Karpas-422 (cell line): ENCODE results near the gene HOPX. TPM values are rescaled to one million over a fixed set of nuclear protein-coding genes. Genes with fewer than 3 reads are reported as not detected.

Source experiments
- DNase-seq: peaks from one replicate; pipeline ENCODE4 v3.0.0-alpha.2; 2015
- H2AFZ ChIP-seq: fragments of 200-600 bp; sonication (generic); 2 replicates; pipeline ENCODE4 v1.6.1; 2014; ENCODE audit warnings: antibody characterized with exemption, low read length, mixed read lengths
- H3K27ac ChIP-seq: fragments of 200-600 bp; sonication (generic); 2 replicates; pipeline ENCODE4 v1.5.1; 2014; ENCODE audit warnings: mild to moderate bottlenecking, low read length, moderate library complexity
- H3K27me3 ChIP-seq: fragments of 200-600 bp; sonication (generic); 2 replicates; pipeline ENCODE4 v1.6.1; 2014; ENCODE audit warnings: low read length, mixed read lengths
- H3K36me3 ChIP-seq: fragments of 200-600 bp; sonication (generic); 2 replicates; pipeline ENCODE4 v1.6.1; 2014; ENCODE audit warnings: low read length, mixed read lengths; ENCODE audit not compliant: insufficient read depth
- H3K4me1 ChIP-seq: fragments of 200-600 bp; sonication (generic); 2 replicates; pipeline ENCODE4 v1.6.1; 2014; ENCODE audit warnings: mild to moderate bottlenecking, low read length, mixed read lengths
- H3K4me2 ChIP-seq: fragments of 200-600 bp; sonication (generic); 2 replicates; pipeline ENCODE4 v1.6.1; 2014; ENCODE audit warnings: low read length, low read depth, mild to moderate bottlenecking; ENCODE audit not compliant: poor library complexity, severe bottlenecking
- H3K4me3 ChIP-seq: fragments of 200-600 bp; sonication (generic); 2 replicates; pipeline ENCODE4 v1.5.1; 2014; ENCODE audit warnings: mild to moderate bottlenecking, antibody characterized with exemption, low read length, mixed read lengths
- H3K79me2 ChIP-seq: fragments of 200-600 bp; sonication (generic); 2 replicates; pipeline ENCODE4 v1.6.1; 2014; ENCODE audit warnings: mild to moderate bottlenecking, low read length, mixed read lengths
- H3K9ac ChIP-seq: fragments of 200-600 bp; sonication (generic); 2 replicates; pipeline ENCODE4 v1.6.0; 2014; ENCODE audit warnings: low read length
- H3K9me2 ChIP-seq: fragments of 200-600 bp; sonication (generic), shearing (Covaris generic); replicated peaks from 2 replicates; pipeline ENCODE4 v1.6.0; 2014; ENCODE audit warnings: mild to moderate bottlenecking, low read length, moderate library complexity; ENCODE audit not compliant: insufficient read depth
- H3K9me3 ChIP-seq: fragments of 300-700, 200-600 bp; sonication (generic); 2 replicates; pipeline ENCODE4 v1.6.1; 2014; ENCODE audit warnings: low read length, mixed read lengths
- H4K20me1 ChIP-seq: fragments of 200-600 bp; sonication (generic); 2 replicates; pipeline ENCODE4 v1.6.1; 2014; ENCODE audit warnings: mild to moderate bottlenecking, antibody characterized with exemption, low read length, low read depth; ENCODE audit not compliant: insufficient read depth
- total RNA-seq: library from RNA; depleted of rRNA; stranded (reverse); fragments of >200 nt; shearing (Covaris generic); gene quantifications from 2 replicates; pipeline ENCODE4 v1.2.3, GENCODE V29; 2014; ENCODE audit warnings: low replicate concordance

HOPX gene
- total RNA-seq, 1 experiment from 2014 or later, result not detected

DNA sequence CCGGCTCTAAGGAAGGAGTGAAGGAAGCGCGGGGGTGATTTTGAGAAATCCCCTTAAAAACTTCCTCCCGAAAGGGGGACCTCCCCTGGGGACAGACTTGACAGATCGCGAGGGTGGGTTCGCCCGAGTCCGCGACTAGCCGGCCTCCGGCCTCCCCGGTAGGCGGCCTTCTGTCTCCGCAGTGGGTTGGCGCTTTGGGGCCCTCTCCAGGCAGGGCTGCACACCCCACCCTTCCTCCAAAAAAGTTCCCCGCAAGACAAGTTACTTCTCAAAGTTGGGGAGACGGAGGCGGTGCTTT lies 24.8 kb downstream of the HOPX start:
- Histone ChIP-seq H2AFZ (no peak overlapping the region), H3K27me3 (no peaks in the 10 kb centered on the region), H3K4me3 (no peak overlapping the region), H3K4me2 (no peak overlapping the region), H3K9me2 (no peaks in the 10 kb centered on the region), H3K9me3 (no peaks in the 10 kb centered on the region), H3K9ac (no peak overlapping the region), H4K20me1 (no peaks in the 10 kb centered on the region), H3K79me2 (no peaks in the 10 kb centered on the region), H3K4me1 (no peaks in the 10 kb centered on the region), H3K36me3 (no peaks in the 10 kb centered on the region), H3K27ac (no peak overlapping the region)
- no peak for DNase-seq

DNA sequence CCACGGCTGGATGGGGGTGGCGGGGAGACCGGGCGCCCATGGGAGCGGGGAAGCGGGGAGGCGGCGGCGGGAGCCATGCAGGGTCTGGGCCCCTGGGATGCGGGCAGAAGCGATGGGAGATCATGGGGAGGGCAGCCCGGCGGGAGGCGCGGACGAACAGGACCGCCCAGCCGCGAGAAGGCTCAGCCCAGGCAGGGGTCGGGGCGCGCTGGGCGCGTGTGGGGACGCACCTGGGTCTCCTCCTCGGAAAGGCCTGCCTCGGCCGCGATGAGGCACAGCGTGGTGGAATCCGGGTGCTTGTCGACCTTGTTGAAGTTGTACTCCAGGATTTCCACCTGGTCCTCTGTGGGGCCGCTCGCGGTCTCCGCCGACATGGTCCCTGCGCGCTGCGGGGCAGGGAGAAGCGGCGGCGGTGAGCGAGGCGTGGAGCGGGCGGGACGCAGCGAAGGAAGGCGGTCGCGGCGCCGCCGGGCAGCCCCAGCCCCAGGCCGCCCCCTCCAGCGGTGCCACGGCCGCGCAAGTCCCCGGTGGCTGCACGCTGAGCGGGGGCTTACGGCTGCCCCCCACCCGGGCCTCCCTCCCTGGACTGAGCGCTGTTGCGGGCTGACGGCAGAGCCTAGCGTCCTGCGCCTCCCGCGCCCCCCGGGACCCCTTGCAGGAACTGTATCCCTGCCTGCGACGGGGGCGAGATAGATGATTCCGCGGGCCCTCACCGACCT lies 25.3 kb downstream of the HOPX start:
- no peaks in the 10 kb centered on the region for H3K9me3 ChIP-seq
- no peaks in the 10 kb centered on the region for H3K9me2 ChIP-seq
- H4K20me1 ChIP-seq, result no peaks in the 10 kb centered on the region
- no peaks in the 10 kb centered on the region for H3K4me1 ChIP-seq
- no peak overlapping the region for H2AFZ ChIP-seq
- no peaks in the 10 kb centered on the region for H3K27me3 ChIP-seq
- no peak overlapping the region for H3K9ac ChIP-seq
- no peak overlapping the region for H3K4me3 ChIP-seq
- H3K36me3 ChIP-seq, result no peaks in the 10 kb centered on the region
- H3K27ac ChIP-seq, result no peak overlapping the region
- no peak overlapping the region for H3K4me2 ChIP-seq
- no peak for DNase-seq
- no peaks in the 10 kb centered on the region for H3K79me2 ChIP-seq

DNA sequence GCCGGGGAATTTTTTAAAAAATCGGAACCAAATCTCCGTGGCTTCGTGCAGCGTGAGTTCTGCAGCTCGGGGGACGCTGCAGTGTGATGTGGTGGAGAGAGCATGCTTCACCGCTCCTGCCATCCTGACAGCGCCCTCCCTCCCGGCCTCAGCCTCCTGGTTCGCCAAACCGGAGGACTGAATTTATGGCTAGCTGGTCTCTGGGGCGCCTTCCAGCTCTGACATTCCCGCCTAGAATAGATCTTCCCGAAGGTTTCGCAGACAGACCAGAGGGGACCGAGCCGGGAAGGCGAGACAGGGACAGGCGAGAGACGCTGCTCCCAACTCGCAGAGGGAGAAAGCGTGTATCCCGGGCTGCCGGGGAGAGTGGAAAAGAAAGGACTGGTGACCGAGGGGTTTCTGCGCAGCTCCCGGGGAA lies 25.9 kb downstream of the HOPX start:
- no peaks in the 10 kb centered on the region for H4K20me1 ChIP-seq
- H3K36me3 ChIP-seq, result no peaks in the 10 kb centered on the region
- no peak for DNase-seq
- no peaks in the 10 kb centered on the region for H3K4me1 ChIP-seq
- no peak overlapping the region for H2AFZ ChIP-seq
- H3K4me3 ChIP-seq, result no peak overlapping the region
- H3K27me3 ChIP-seq, result no peaks in the 10 kb centered on the region
- no peaks in the 10 kb centered on the region for H3K9me2 ChIP-seq
- no peak overlapping the region for H3K27ac ChIP-seq
- no peak overlapping the region for H3K4me2 ChIP-seq
- H3K9me3 ChIP-seq, result no peaks in the 10 kb centered on the region
- no peaks in the 10 kb centered on the region for H3K79me2 ChIP-seq
- H3K9ac ChIP-seq, result no peak overlapping the region

DNA sequence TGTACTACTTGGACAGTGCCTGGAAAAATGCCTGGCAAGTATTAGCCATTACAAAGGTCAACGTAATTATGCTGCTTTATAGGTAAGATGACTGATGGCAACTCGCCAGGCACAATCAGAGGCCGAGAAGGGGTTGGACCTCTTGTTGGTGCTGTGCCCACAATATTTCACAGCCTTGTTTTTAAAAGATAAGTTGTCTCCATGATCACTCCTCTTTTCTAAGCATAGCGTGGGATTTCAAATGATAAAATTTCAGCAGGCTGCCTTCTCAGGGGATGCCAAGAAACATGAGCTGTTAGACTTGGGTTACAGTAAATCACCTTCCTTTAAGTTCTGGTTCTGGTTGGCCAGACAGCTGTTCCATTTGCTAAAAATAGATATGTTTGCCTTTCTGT lies 26.9 kb downstream of the HOPX start:
- Histone ChIP-seq H3K36me3 (no peaks in the 10 kb centered on the region), H2AFZ (no peak overlapping the region), H3K27me3 (no peaks in the 10 kb centered on the region), H3K9ac (no peak overlapping the region), H3K4me3 (no peak overlapping the region), H3K9me2 (no peaks in the 10 kb centered on the region), H3K27ac (no peak overlapping the region), H3K4me1 (no peaks in the 10 kb centered on the region), H3K79me2 (no peaks in the 10 kb centered on the region), H4K20me1 (no peaks in the 10 kb centered on the region), H3K4me2 (no peak overlapping the region), H3K9me3 (no peaks in the 10 kb centered on the region)
- DNase-seq, result no peak

DNA sequence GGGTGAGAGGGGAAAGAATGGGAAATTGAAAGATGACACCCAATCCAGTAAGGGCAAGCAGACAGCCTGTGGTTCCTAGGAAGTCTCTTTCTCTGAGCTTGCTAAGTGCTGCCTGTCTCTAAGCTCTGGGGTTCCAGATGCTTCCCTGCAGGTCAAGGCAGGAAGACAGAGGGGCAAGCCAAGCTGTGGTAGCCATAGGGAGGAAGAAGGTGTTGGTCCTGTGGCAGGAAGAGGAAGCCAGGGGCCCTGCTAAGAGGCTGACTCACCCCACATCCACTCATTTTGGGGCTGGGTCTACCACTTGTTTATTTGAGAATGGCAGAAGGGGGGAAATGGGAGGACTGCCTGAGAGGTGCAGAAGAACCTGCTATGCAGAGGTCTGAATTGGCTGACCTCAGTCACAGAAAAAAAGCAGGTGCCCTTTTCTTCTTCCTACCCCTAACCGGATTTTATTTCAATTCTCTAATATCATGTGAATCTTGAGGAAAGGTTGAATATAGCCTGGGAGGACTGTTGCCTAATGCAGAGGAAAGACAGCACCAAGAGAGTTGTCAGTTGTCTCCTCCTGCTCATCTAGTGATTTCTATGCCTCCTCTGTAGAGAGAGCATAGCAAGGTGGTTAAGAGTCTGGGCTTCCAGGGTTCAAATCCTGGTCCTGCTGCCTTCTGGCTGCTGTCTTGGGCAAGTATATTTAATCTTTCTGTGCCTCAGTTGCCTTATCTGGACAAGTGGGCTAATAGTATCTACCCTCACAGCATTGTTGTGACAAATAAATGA lies 27.4 kb downstream of the HOPX start:
- Histone ChIP-seq H3K27me3 (no peaks in the 10 kb centered on the region), H3K4me3 (no peak overlapping the region), H3K9me2 (no peaks in the 10 kb centered on the region), H3K36me3 (no peaks in the 10 kb centered on the region), H2AFZ (no peak overlapping the region), H3K9me3 (no peaks in the 10 kb centered on the region), H3K9ac (no peak overlapping the region), H4K20me1 (no peaks in the 10 kb centered on the region), H3K27ac (no peak overlapping the region), H3K79me2 (no peaks in the 10 kb centered on the region), H3K4me2 (no peak overlapping the region), H3K4me1 (no peaks in the 10 kb centered on the region)
- no peak for DNase-seq

DNA sequence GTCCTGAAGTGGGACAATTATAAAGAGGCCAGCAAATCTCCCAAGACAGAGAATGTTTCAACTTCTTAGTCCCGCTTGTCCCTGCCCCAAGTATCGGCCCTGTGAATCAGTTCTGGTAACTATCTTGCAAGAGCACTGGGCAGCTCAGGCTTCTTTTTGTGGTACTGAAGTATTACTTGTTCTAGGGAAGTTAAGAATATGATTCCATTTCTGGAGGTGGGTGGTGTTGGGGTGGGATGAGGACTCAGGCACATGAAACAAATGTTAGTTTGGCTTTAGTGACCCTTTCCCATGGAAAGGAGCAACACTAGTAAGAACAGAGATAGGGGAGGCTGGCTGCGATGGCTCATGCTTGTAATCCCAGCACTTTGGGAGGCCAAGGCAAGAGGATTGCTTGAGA lies 28.9 kb downstream of the HOPX start:
- Histone ChIP-seq H3K4me3 (no peak overlapping the region), H4K20me1 (no peaks in the 10 kb centered on the region), H2AFZ (no peak overlapping the region), H3K27me3 (no peaks in the 10 kb centered on the region), H3K9me3 (no peaks in the 10 kb centered on the region), H3K4me1 (no peaks in the 10 kb centered on the region), H3K4me2 (no peak overlapping the region), H3K36me3 (no peaks in the 10 kb centered on the region), H3K9ac (no peak overlapping the region), H3K9me2 (no peaks in the 10 kb centered on the region), H3K79me2 (no peaks in the 10 kb centered on the region), H3K27ac (no peak overlapping the region)
- DNase-seq, result no peak

DNA sequence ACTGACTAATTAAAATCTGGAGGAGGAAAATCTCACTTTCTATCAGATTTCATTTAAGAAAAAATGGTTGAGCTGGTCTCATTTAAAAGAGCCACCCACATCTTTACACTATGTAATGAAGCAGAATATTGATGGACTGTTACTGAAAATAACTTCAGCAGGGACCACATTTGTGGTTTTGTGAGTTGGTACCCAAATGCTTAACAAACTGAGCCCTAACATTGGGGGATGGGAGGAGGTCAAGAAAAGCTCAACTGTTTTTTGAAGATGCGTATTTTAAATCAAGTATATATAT lies 30.1 kb downstream of the HOPX start:
- Histone ChIP-seq H3K27me3 (no peaks in the 10 kb centered on the region), H3K79me2 (no peaks in the 10 kb centered on the region), H3K4me3 (no peak overlapping the region), H3K9me3 (no peaks in the 10 kb centered on the region), H3K27ac (no peak overlapping the region), H4K20me1 (no peaks in the 10 kb centered on the region), H3K9ac (no peak overlapping the region), H3K36me3 (no peaks in the 10 kb centered on the region), H2AFZ (no peak overlapping the region), H3K9me2 (no peaks in the 10 kb centered on the region), H3K4me2 (no peak overlapping the region), H3K4me1 (no peaks in the 10 kb centered on the region)
- no peak for DNase-seq

DNA sequence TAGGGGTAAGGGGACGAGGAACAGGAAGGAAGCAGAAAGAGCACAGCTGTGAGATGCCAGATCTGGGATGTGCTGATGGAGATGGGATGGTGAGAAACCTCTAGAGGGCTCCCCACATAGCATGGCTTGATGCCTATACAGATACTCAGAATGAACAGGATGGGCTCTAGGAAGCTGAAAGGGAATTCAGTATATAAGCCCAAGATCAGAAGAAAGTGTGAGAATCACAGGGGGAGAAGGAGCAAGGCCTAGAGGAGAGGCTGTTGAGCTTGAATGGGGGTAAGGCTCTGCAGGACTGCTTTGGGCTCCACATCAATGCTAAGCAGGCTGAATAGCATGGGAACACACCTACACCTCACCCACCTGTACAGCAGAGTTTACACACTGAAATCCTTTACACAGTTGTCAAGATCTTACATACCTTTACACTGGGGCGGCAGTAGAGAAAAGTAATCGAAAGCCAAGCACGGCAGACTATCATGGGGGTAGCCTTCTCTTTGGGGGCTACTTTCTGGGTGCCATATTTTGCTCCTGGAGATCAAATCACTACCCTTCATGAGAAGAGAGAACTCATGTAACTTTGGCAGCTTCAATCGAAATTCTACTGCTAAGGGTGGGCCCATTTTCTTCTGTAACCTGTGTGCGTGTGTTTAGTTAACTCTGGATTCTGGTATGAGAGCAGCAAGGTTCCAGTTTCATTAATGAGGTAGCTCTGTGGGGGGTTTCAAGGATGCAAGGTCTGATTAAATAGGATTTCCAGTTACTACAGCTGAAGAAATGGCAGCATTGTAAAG lies 30.6 kb downstream of the HOPX start:
- no peak overlapping the region for H3K4me2 ChIP-seq
- H2AFZ ChIP-seq, result no peak overlapping the region
- H3K9me3 ChIP-seq, result no peaks in the 10 kb centered on the region
- H3K27me3 ChIP-seq, result no peaks in the 10 kb centered on the region
- DNase-seq, result no peak
- H3K27ac ChIP-seq, result no peak overlapping the region
- no peaks in the 10 kb centered on the region for H3K36me3 ChIP-seq
- H3K4me3 ChIP-seq, result no peak overlapping the region
- no peak overlapping the region for H3K9ac ChIP-seq
- no peaks in the 10 kb centered on the region for H3K4me1 ChIP-seq
- no peaks in the 10 kb centered on the region for H3K79me2 ChIP-seq
- no peaks in the 10 kb centered on the region for H4K20me1 ChIP-seq
- no peaks in the 10 kb centered on the region for H3K9me2 ChIP-seq
